Neuronal stem cell (in vitro differentiated cells): ENCODE measurements around the gene ZWILCH.

Experiments used
- DNase-seq: peaks from one replicate; pipeline ENCODE4 v3.0.0-alpha.2; 2013; ENCODE audit warnings: low spot score
- H2AFZ ChIP-seq: one replicate; pipeline ENCODE4 v1.6.1; 2013; ENCODE audit warnings: mild to moderate bottlenecking, low read length, inconsistent platforms
- H2AK5ac ChIP-seq: 2 replicates; pipeline ENCODE4 v1.6.1; 2013; ENCODE audit warnings: low read depth, mild to moderate bottlenecking, inconsistent platforms, low read length, moderate library complexity, mixed read lengths
- H2BK120ac ChIP-seq: 2 replicates; pipeline ENCODE4 v1.6.1; 2013; ENCODE audit warnings: low read depth, mild to moderate bottlenecking, inconsistent platforms, low read length, moderate library complexity, mixed read lengths
- H2BK12ac ChIP-seq: one replicate; pipeline ENCODE4 v1.6.1; 2013; ENCODE audit warnings: low read length, inconsistent platforms
- H2BK15ac ChIP-seq: 2 replicates; pipeline ENCODE4 v1.6.1; 2013; ENCODE audit warnings: mild to moderate bottlenecking, low read length, inconsistent platforms, mixed read lengths
- H2BK5ac ChIP-seq: one replicate; pipeline ENCODE4 v1.6.1; 2013; ENCODE audit warnings: inconsistent platforms, mild to moderate bottlenecking, low read length, moderate library complexity
- H3K14ac ChIP-seq: one replicate; pipeline ENCODE4 v1.6.1; 2013; ENCODE audit warnings: low read length, inconsistent platforms
- H3K18ac ChIP-seq: 2 replicates; pipeline ENCODE4 v1.6.1; 2013; ENCODE audit warnings: low read length, inconsistent platforms
- H3K23ac ChIP-seq: 2 replicates; pipeline ENCODE4 v1.6.1; 2013; ENCODE audit warnings: low read depth, mild to moderate bottlenecking, mixed read lengths, low read length, inconsistent platforms; ENCODE audit not compliant: poor library complexity
- H3K27ac ChIP-seq: replicated peaks from 3 replicates; pipeline ENCODE4 v1.5.1; 2013; ENCODE audit warnings: low read length, inconsistent platforms
- H3K27me3 ChIP-seq, 3 experiments: 2 replicates each; pipeline ENCODE4 v1.6.1; 2013; ENCODE audit warnings: low read length in 3 of 3, mild to moderate bottlenecking in 2 of 3, inconsistent platforms in 1 of 3, low read depth in 1 of 3, mixed read lengths in 1 of 3, moderate library complexity in 1 of 3; ENCODE audit not compliant: control insufficient read depth in 3 of 3, insufficient read depth in 3 of 3
- H3K36me3 ChIP-seq, 2 donors: replicated peaks in 1 of 2; 2 replicates each; pipeline ENCODE4 v1.6.1; 2013; ENCODE audit warnings: low read length in 2 of 2; ENCODE audit not compliant: control insufficient read depth in 2 of 2, insufficient read depth in 2 of 2
- H3K4ac ChIP-seq: 2 replicates; pipeline ENCODE4 v1.6.1; 2013; ENCODE audit warnings: inconsistent platforms, mild to moderate bottlenecking, low read length, moderate library complexity
- H3K4me1 ChIP-seq, 2 donors: 1 replicate in 1 of 2; 2 replicates in 1 of 2; pipeline ENCODE4 v1.6.1; 2013; ENCODE audit warnings: low read length in 2 of 2, low read depth in 1 of 2; ENCODE audit not compliant: control insufficient read depth in 2 of 2, insufficient read depth in 1 of 2
- H3K4me2 ChIP-seq: one replicate; pipeline ENCODE4 v1.6.1; 2013; ENCODE audit warnings: mild to moderate bottlenecking, low read length, inconsistent platforms; ENCODE audit not compliant: insufficient read depth, poor library complexity, severe bottlenecking
- H3K4me3 ChIP-seq, 2 donors: 2 replicates each; pipeline ENCODE4 v1.5.1; 2013; ENCODE audit warnings: low read length in 2 of 2, mild to moderate bottlenecking in 2 of 2, inconsistent platforms in 1 of 2, moderate library complexity in 1 of 2
- H3K79me1 ChIP-seq: one replicate; pipeline ENCODE4 v1.6.1; 2013; ENCODE audit warnings: low read depth, mild to moderate bottlenecking, inconsistent platforms, low read length, moderate library complexity
- H3K9ac ChIP-seq: one replicate; pipeline ENCODE4 v1.6.1; 2013; ENCODE audit warnings: mild to moderate bottlenecking, low read depth, low read length, inconsistent platforms; ENCODE audit not compliant: poor library complexity
- H3K9me3 ChIP-seq, 2 donors: replicated peaks in 1 of 2; 2 replicates each; pipeline versions ENCODE3 to v1.6.1; 2013; ENCODE audit warnings: low read length in 2 of 2, mild to moderate bottlenecking in 2 of 2, inconsistent platforms in 1 of 2, low read depth in 1 of 2, mixed read lengths in 1 of 2, moderate library complexity in 1 of 2; ENCODE audit not compliant: control insufficient read depth in 2 of 2, insufficient read depth in 1 of 2
- H4K8ac ChIP-seq: one replicate; pipeline ENCODE4 v1.6.1; 2013; ENCODE audit warnings: low read depth, mild to moderate bottlenecking, inconsistent platforms, low read length, moderate library complexity
- H4K91ac ChIP-seq: one replicate; pipeline ENCODE4 v1.6.1; 2013; ENCODE audit warnings: low read length, low read depth, mild to moderate bottlenecking, inconsistent platforms; ENCODE audit not compliant: poor library complexity
- WGBS, 2 donors: extraction: QIAGEN DNeasy Blood & Tissue Kit; methylation state at CpG; one replicate each; pipeline ENCODE4 v1.1.7; 2013; ENCODE audit warnings: missing lambda C conversion rate in 2 of 2, mixed read lengths in 1 of 2; ENCODE audit not compliant: insufficient read length in 2 of 2, insufficient replicate concordance in 1 of 2; ENCODE audit errors: extremely low coverage in 2 of 2; 5-methylcytosine and 5-hydroxymethylcytosine counted together

Gene ZWILCH

DNA sequence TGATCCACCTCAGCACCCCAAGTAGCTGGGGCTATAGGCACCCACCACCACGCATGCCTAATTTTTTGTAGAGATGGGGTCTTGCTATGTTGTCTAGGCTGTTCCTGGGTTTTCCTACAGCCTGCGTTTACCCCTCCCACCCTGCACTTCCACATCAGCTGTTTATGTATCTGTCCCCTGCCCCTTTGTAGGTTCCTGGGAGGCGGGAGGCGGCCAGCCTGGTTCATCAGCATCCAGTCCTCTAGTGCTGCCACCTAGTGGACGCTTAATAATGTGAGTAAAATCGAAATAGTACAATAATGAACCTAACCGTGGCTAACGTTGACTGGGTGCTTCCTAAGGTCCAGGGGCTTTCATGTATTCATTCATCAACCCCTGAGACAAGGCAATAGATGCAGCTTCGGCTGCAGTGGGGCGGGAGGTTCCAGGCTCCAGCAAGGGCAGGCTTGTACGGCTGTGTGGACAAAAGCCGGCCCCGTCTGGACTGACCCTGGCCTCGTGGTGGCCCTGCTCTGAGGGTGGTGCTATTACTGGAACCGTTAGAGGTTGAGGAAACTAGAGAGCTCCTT is 61.9 kb downstream of the ZWILCH start:
- H3K23ac ChIP-seq, result no peak overlapping the region
- H3K36me3 ChIP-seq, result peaks cover 0 to 5% of the 10 kb centered on the region in 2 donors
- H3K9ac ChIP-seq, result no peak overlapping the region
- H3K4me2 ChIP-seq, result no peak overlapping the region
- H2AK5ac ChIP-seq, result peak overlapping the region; percentile 88
- H4K91ac ChIP-seq, result no peak overlapping the region
- H4K8ac ChIP-seq, result no peak overlapping the region
- peak overlapping the region; percentile 78 for H2AFZ ChIP-seq
- peak overlapping the region; percentile 67 for H2BK5ac ChIP-seq
- no CpG with 5 or more reads among the region's 15 CpGs for WGBS, 2 donors
- no peak overlapping the region for H3K4me3 ChIP-seq
- H2BK15ac ChIP-seq, result peak overlapping the region; percentile 82
- no peaks in the 10 kb centered on the region for H3K27me3 ChIP-seq
- no peak overlapping the region for H3K14ac ChIP-seq
- no peaks in the 10 kb centered on the region for H3K9me3 ChIP-seq
- H3K4me1 ChIP-seq, result peaks cover 12 to 29% of the 10 kb centered on the region in 2 donors
- no peak overlapping the region for H2BK12ac ChIP-seq
- H3K27ac ChIP-seq, result no peak overlapping the region
- no peak overlapping the region for H2BK120ac ChIP-seq
- peak; percentile 78 for DNase-seq
- no peak overlapping the region for H3K4ac ChIP-seq
- H3K79me1 ChIP-seq, result peaks cover 9% of the 10 kb centered on the region
- H3K18ac ChIP-seq, result peak overlapping the region; percentile 97

GRCh38 chr15:66567897-66568296 is 62.8 kb downstream of the ZWILCH start:
- Histone ChIP-seq H2BK120ac (no peak overlapping the region), H4K8ac (no peak overlapping the region), H3K9ac (no peak overlapping the region), H3K27me3 (no peaks in the 10 kb centered on the region), H3K79me1 (peaks cover 9% of the 10 kb centered on the region), H3K14ac (peak overlapping the region; percentile 6), H3K23ac (peak overlapping the region; percentile 36), H2BK5ac (no peak overlapping the region), H3K9me3 (no peaks in the 10 kb centered on the region), H3K18ac (peak overlapping the region; percentile 42), H2BK15ac (peak overlapping the region; percentile 40), H2BK12ac (peak overlapping the region; percentile 87), H3K4me2 (no peak overlapping the region), H3K27ac (no peak overlapping the region), H2AK5ac (peak overlapping the region; percentile 71), H2AFZ (no peak overlapping the region), H3K4ac (no peak overlapping the region), H3K4me1 (peaks cover 12 to 29% of the 10 kb centered on the region in 2 donors), H3K36me3 (peaks cover 0 to 5% of the 10 kb centered on the region in 2 donors), H3K4me3 (no peak overlapping the region), H4K91ac (no peak overlapping the region)
- DNase-seq, result no peak
- WGBS, 2 donors, result no CpG with 5 or more reads among the region's 7 CpGs

GRCh38 chr15:66569461-66570137 is 64.5 kb downstream of the ZWILCH start:
- DNase-seq, result no peak
- Histone ChIP-seq H2BK120ac (no peak overlapping the region), H2BK12ac (no peak overlapping the region), H3K18ac (peak overlapping the region; percentile 60), H3K4me2 (no peak overlapping the region), H2BK15ac (peak overlapping the region; percentile 79), H3K9ac (no peak overlapping the region), H4K8ac (no peak overlapping the region), H4K91ac (no peak overlapping the region), H3K79me1 (no peaks in the 10 kb centered on the region), H2AK5ac (peak overlapping the region; percentile 42), H3K9me3 (no peaks in the 10 kb centered on the region), H3K14ac (no peak overlapping the region), H3K4me1 (peaks cover 23 to 24% of the 10 kb centered on the region in 2 donors), H3K23ac (no peak overlapping the region), H2AFZ (peak overlapping the region; percentile 53), H3K27me3 (no peaks in the 10 kb centered on the region), H3K4me3 (no peak overlapping the region), H3K4ac (no peak overlapping the region), H2BK5ac (peak overlapping the region; percentile 47), H3K27ac (no peak overlapping the region), H3K36me3 (no peaks in the 10 kb centered on the region)
- no CpG with 5 or more reads among the region's 9 CpGs for WGBS, 2 donors

DNA sequence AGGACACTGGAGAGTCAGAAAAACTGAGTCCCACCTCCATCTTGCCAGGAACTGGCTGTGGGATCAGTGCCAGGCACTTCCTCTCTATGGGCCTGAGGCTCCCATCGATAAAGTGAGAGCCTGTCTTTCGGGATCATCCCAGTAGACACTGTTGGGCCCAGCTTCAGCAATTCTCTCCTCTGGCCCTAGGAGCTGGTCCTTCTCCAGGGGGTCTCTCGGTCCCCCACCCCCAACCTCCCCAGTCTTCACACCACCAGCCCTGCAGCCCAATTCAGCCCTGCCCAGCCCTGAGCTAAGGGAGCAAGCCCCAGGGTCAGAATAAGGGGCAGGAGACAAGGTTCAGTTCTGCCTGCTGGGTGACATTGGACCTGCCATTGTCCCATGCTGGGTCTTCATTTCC is 65.2 kb downstream of the ZWILCH start:
- no CpG with 5 or more reads among the region's 3 CpGs for WGBS, 2 donors
- Histone ChIP-seq H2AFZ (no peak overlapping the region), H3K27ac (no peak overlapping the region), H4K91ac (no peak overlapping the region), H3K4me2 (no peak overlapping the region), H3K36me3 (no peaks in the 10 kb centered on the region), H2BK15ac (peak overlapping the region; percentile 79), H2BK120ac (no peak overlapping the region), H3K4ac (no peak overlapping the region), H4K8ac (no peak overlapping the region), H2BK5ac (peak overlapping the region; percentile 47), H3K4me1 (peaks cover 18 to 21% of the 10 kb centered on the region in 2 donors), H3K23ac (no peak overlapping the region), H3K4me3 (no peak overlapping the region), H2AK5ac (no peak overlapping the region), H3K79me1 (no peaks in the 10 kb centered on the region), H3K14ac (no peak overlapping the region), H3K9me3 (no peaks in the 10 kb centered on the region), H3K9ac (no peak overlapping the region), H3K18ac (no peak overlapping the region), H3K27me3 (no peaks in the 10 kb centered on the region), H2BK12ac (no peak overlapping the region)
- DNase-seq, result no peak
